Smooth muscle cell (in vitro differentiated cells): Measurements from ENCODE around the gene C11orf42. TPM values are rescaled to one million over a fixed set of nuclear protein-coding genes. Genes with fewer than 3 reads are reported as not detected.
A peak's percentile ranks its signal among the peaks of the same experiment; 100 is the strongest.

ENCODE experiments used
- DNase-seq: peaks from one replicate; lab custom pipeline; 2025; ENCODE audit not compliant: unreplicated experiment; lab: John Stamatoyannopoulos, UW
- H2AFZ ChIP-seq: fragments of 200-600 bp; sonication (generic); 2 replicates; pipeline ENCODE4 v1.6.0; 2016; ENCODE audit warnings: antibody characterized with exemption, low read depth, mild to moderate bottlenecking
- H3F3A ChIP-seq: fragments of 200-600 bp; sonication (generic); 2 replicates; pipeline ENCODE4 v1.6.0; 2017; ENCODE audit warnings: antibody characterized with exemption, low read depth
- H3K27ac ChIP-seq: fragments of 200-600 bp; sonication (generic); 2 replicates; pipeline ENCODE4 v1.5.1; 2016; ENCODE audit warnings: low read depth, mild to moderate bottlenecking
- H3K27me3 ChIP-seq: fragments of 200-600 bp; sonication (generic); 2 replicates; pipeline ENCODE4 v1.6.1; 2016; ENCODE audit warnings: low read depth, mild to moderate bottlenecking
- H3K36me3 ChIP-seq: fragments of 200-600 bp; sonication (generic); 2 replicates; pipeline ENCODE4 v1.5.1; 2016; ENCODE audit warnings: low read depth
- H3K4me1 ChIP-seq: fragments of 200-600 bp; sonication (generic); 2 replicates; pipeline ENCODE4 v1.5.1; 2016; ENCODE audit warnings: low read depth
- H3K4me2 ChIP-seq: fragments of 200-600 bp; sonication (generic); 2 replicates; pipeline ENCODE4 v1.6.0; 2016; ENCODE audit warnings: mild to moderate bottlenecking
- H3K4me3 ChIP-seq: fragments of 200-600 bp; sonication (generic); 2 replicates; pipeline ENCODE4 v1.5.1; 2016; ENCODE audit warnings: mild to moderate bottlenecking
- H3K79me2 ChIP-seq: fragments of 200-600 bp; sonication (generic); 2 replicates; pipeline ENCODE4 v1.6.0; 2016; ENCODE audit warnings: low read depth, mild to moderate bottlenecking
- H3K9ac ChIP-seq: fragments of 200-600 bp; sonication (generic); 2 replicates; pipeline ENCODE4 v1.6.0; 2016; ENCODE audit warnings: low read depth
- H3K9me3 ChIP-seq: fragments of 200-600 bp; sonication (generic); replicated peaks from 2 replicates; pipeline ENCODE4 v1.5.1; 2016; ENCODE audit warnings: low read depth
- H4K20me1 ChIP-seq: fragments of 200-600 bp; sonication (generic); 2 replicates; pipeline ENCODE4 v1.6.0; 2016; ENCODE audit warnings: low read depth
- CTCF ChIP-seq: fragments of 200-600 bp; sonication (generic); IDR thresholded peaks from 2 replicates; pipeline ENCODE4 v1.5.1; 2017; ENCODE audit warnings: borderline replicate concordance, mild to moderate bottlenecking, antibody characterized with exemption; ENCODE audit not compliant: insufficient read depth, poor library complexity, severe bottlenecking
- WGBS: methylation state at CpG from one replicate; pipeline ENCODE4 v1.1.7; 2016; ENCODE audit warnings: low lambda C conversion rate; 5-methylcytosine and 5-hydroxymethylcytosine counted together
- polyA plus RNA-seq: library from polyadenylated mRNA; unstranded; fragments of >200 nt; fragmentation: Nextera tagmentation; extraction: Ambion mirVana; gene quantifications from 2 replicates; pipeline ENCODE4 v1.2.1, GENCODE V29; 2016
- total RNA-seq: library from RNA; depleted of rRNA; stranded (reverse); fragments of >200 nt; gene quantifications from 2 replicates; pipeline ENCODE4 v1.2.3, GENCODE V29; 2014

C11orf42 gene
- total and polyA plus RNA-seq, 2 experiments from 2014 or later, result not detected

GRCh38 chr11:6225896-6226295, 20.5 kb downstream of the C11orf42 start:
- Histone ChIP-seq H3F3A (no peaks in the 10 kb centered on the region), H3K79me2 (peaks cover 54% of the 10 kb centered on the region), H3K4me3 (no peak overlapping the region), H2AFZ (no peak overlapping the region), H4K20me1 (peaks cover 69% of the 10 kb centered on the region), H3K27me3 (no peaks in the 10 kb centered on the region), H3K36me3 (peaks cover 9% of the 10 kb centered on the region), H3K9me3 (no peaks in the 10 kb centered on the region), H3K9ac (no peak overlapping the region), H3K4me2 (no peak overlapping the region), H3K27ac (no peak overlapping the region), H3K4me1 (no peaks in the 10 kb centered on the region)
- TF ChIP-seq CTCF, result no peak
- WGBS, result 90% methylated on average over 2 of the region's 2 CpGs
- DNase-seq, result no peak

GRCh38 chr11:6228520-6228919, 23.2 kb downstream of the C11orf42 start:
- no peak for TF ChIP-seq CTCF
- no peaks in the 10 kb centered on the region for H3K27me3 ChIP-seq

GRCh38 chr11:6229911-6230310, 24.6 kb downstream of the C11orf42 start:
- Histone ChIP-seq H3F3A (no peaks in the 10 kb centered on the region), H3K9me3 (no peaks in the 10 kb centered on the region), H3K79me2 (peaks cover 85% of the 10 kb centered on the region), H2AFZ (no peak overlapping the region), H3K4me3 (peak overlapping the region; percentile 31), H3K27me3 (no peaks in the 10 kb centered on the region), H3K27ac (no peak overlapping the region), H3K4me2 (no peak overlapping the region), H3K9ac (no peak overlapping the region), H3K4me1 (peaks cover 7% of the 10 kb centered on the region), H3K36me3 (no peaks in the 10 kb centered on the region), H4K20me1 (peaks cover 59% of the 10 kb centered on the region)
- no peak for TF ChIP-seq CTCF
- WGBS, result 74% methylated on average over 2 of the region's 2 CpGs
- DNase-seq, result no peak

More at GRCh38 chr11:6228520-6228919, 23.2 kb downstream of the C11orf42 start:
- H2AFZ ChIP-seq, result no peak overlapping the region
- no peaks in the 10 kb centered on the region for H3K36me3 ChIP-seq
- no peak overlapping the region for H3K27ac ChIP-seq
- no peaks in the 10 kb centered on the region for H3K9me3 ChIP-seq
- H3F3A ChIP-seq, result no peaks in the 10 kb centered on the region
- no peak overlapping the region for H3K4me2 ChIP-seq
- peaks cover 4% of the 10 kb centered on the region for H3K4me1 ChIP-seq
- DNase-seq, result no peak
- H3K9ac ChIP-seq, result no peak overlapping the region
- H3K79me2 ChIP-seq, result peaks cover 78% of the 10 kb centered on the region
- 54% methylated on average over 3 of the region's 3 CpGs for WGBS
- H4K20me1 ChIP-seq, result peaks cover 70% of the 10 kb centered on the region
- H3K4me3 ChIP-seq, result no peak overlapping the region

GRCh38 chr11:6232899-6233298, 27.5 kb downstream of the C11orf42 start:
- Histone ChIP-seq H3K9ac (no peak overlapping the region), H4K20me1 (peaks cover 30% of the 10 kb centered on the region), H3K9me3 (no peaks in the 10 kb centered on the region), H3K27ac (no peak overlapping the region), H3K27me3 (no peaks in the 10 kb centered on the region), H3K79me2 (peaks cover 63% of the 10 kb centered on the region), H3K4me1 (peaks cover 7% of the 10 kb centered on the region), H3K4me2 (peak overlapping the region; percentile 93), H3K4me3 (no peak overlapping the region), H3K36me3 (no peaks in the 10 kb centered on the region), H3F3A (peaks cover 5% of the 10 kb centered on the region), H2AFZ (no peak overlapping the region)
- no peak for TF ChIP-seq CTCF
- no peak for DNase-seq
